PC-9 (cell line): Measurements from ENCODE around the gene SPAG9. TPM values are rescaled to one million over a fixed set of nuclear protein-coding genes. Genes with fewer than 3 reads are reported as not detected.

Experiments
- BruUV-seq: library from RNA; stranded (reverse); fragments of 400-500 nt; replicated peaks from 2 replicates; lab custom pipeline; 2021; lab: Mats Ljungman, UMichigan
- CTCF ChIA-PET: fragments of 300-600 bp; sonication (Branson Sonifier 250); formaldehyde crosslinking; loops from one replicate; lab custom pipeline; 2022; ENCODE audit warnings: antibody characterized with exemption; lab: Charles Lee
- POLR2A ChIA-PET: fragments of 300-600 bp; sonication (Branson Sonifier 250); formaldehyde crosslinking; loops from one replicate; lab custom pipeline; 2022; ENCODE audit warnings: antibody characterized with exemption; ENCODE audit not compliant: unreplicated experiment; lab: Charles Lee
- DNase-seq, 2 experiments: peaks; one replicate each; pipeline versions ENCODE4 v3.0.0 to v3.0.0-alpha.2; 2015 to 2022; ENCODE audit warnings: mixed read lengths in 1 of 2
- H2AFZ ChIP-seq: fragments of 200-600 bp; sonication (generic); 2 replicates; pipeline ENCODE4 v1.8.1; 2017; ENCODE audit warnings: antibody characterized with exemption
- H3F3A ChIP-seq: fragments of 200-600 bp; sonication (generic); 2 replicates; pipeline ENCODE4 v1.8.1; 2017; ENCODE audit warnings: antibody characterized with exemption, mild to moderate bottlenecking, low read depth; ENCODE audit not compliant: insufficient read depth
- H3K27ac ChIP-seq: fragments of 200-600 bp; sonication (generic); 2 replicates; pipeline ENCODE4 v1.6.1; 2016; ENCODE audit warnings: mixed run types
- H3K27me3 ChIP-seq: fragments of 200-600 bp; sonication (generic); 2 replicates; pipeline ENCODE4 v1.6.1; 2016; ENCODE audit warnings: low read depth, mixed run types; ENCODE audit not compliant: insufficient read depth
- H3K36me3 ChIP-seq: fragments of 200-600 bp; sonication (generic); 2 replicates; pipeline ENCODE4 v1.6.1; 2016; ENCODE audit warnings: low read depth, mixed run types
- H3K4me1 ChIP-seq: fragments of 200-600 bp; sonication (generic); replicated peaks from 2 replicates; pipeline ENCODE4 v1.6.1; 2016; ENCODE audit warnings: mixed run types; ENCODE audit not compliant: insufficient read depth
- H3K4me2 ChIP-seq: fragments of 200-600 bp; sonication (generic); 2 replicates; pipeline ENCODE4 v1.6.1; 2017; ENCODE audit warnings: mixed run types
- H3K4me3 ChIP-seq: fragments of 200-600 bp; sonication (generic); 2 replicates; pipeline ENCODE4 v1.6.1; 2016; ENCODE audit warnings: mixed run types
- H3K79me2 ChIP-seq: fragments of 200-600 bp; sonication (generic); 2 replicates; pipeline ENCODE4 v1.6.1; 2017; ENCODE audit warnings: low read depth, mixed run types
- H3K9me2 ChIP-seq: fragments of 200-600 bp; sonication (generic); 2 replicates; pipeline ENCODE4 v1.8.1; 2017; ENCODE audit warnings: mild to moderate bottlenecking; ENCODE audit not compliant: insufficient read depth
- H3K9me3 ChIP-seq: fragments of 200-600 bp; sonication (generic); 2 replicates; pipeline ENCODE4 v1.8.1; 2016; ENCODE audit warnings: low read depth; ENCODE audit not compliant: insufficient read depth
- H4K20me1 ChIP-seq: fragments of 200-600 bp; sonication (generic); 2 replicates; pipeline ENCODE4 v1.8.1; 2017; ENCODE audit not compliant: insufficient read depth
- EZH2 ChIP-seq: fragments of 200-600 bp; sonication (generic); IDR thresholded peaks from 2 replicates; pipeline ENCODE4 v1.8.0; 2017; ENCODE audit warnings: antibody characterized with exemption, low read depth
- intact Hi-C: fragments of 100-400 bp; cut with micrococcal nuclease; formaldehyde crosslinking; loops from one replicate; pipeline ENCODE4 v1.10.0; 2022; ENCODE audit not compliant: unreplicated experiment
- total RNA-seq: library from RNA; stranded (reverse); gene quantifications from 2 replicates; pipeline ENCODE4 v1.2.3, GENCODE V29; 2021
- TF ChIP-seq, protein P1 (sequence below): fragments of 200-600 bp; sonication (generic); conservative IDR thresholded peaks from 2 replicates; pipeline ENCODE4 v1.6.1; 2017; ENCODE audit warnings: mixed run types, antibody characterized with exemption, mild to moderate bottlenecking, moderate library complexity

SPAG9 gene
- total RNA-seq, 1 experiment from 2014 or later = 51.8 TPM

DNA sequence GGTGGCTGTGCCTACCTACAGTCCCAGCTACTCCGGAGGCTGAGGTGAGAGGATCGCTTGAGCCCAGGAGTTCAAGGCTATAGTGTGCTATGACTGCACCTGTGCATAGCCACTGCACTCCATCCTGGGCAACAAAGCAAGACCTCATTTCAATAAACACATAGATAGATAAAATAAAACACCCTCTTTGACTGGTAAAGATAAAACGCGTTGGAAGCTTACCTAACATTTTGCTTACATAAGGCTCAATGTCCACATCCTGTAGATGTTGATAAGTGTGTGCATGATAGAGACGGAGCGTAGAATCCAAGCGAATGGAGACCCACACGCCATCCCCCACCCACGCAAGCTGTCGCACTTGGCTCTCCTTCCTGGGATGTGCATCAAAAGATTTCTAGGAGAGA is 141.1 kb downstream of the SPAG9 start:
- Histone ChIP-seq H3K27ac (no peak overlapping the region), H3K36me3 (peaks cover 8% of the 10 kb centered on the region; the same call in 1 of the 2 replicates), H3K4me1 (no peaks in the 10 kb centered on the region), H3F3A (peaks cover 4% of the 10 kb centered on the region; the same call in 1 of the 2 replicates), H3K4me3 (no peak overlapping the region), H4K20me1 (no peaks in the 10 kb centered on the region), H3K9me2 (no peaks in the 10 kb centered on the region), H3K27me3 (no peaks in the 10 kb centered on the region), H2AFZ (no peak overlapping the region), H3K79me2 (no peaks in the 10 kb centered on the region), H3K4me2 (no peak overlapping the region), H3K9me3 (no peaks in the 10 kb centered on the region)
- no peak for DNase-seq
- TF ChIP-seq, protein P1, sequence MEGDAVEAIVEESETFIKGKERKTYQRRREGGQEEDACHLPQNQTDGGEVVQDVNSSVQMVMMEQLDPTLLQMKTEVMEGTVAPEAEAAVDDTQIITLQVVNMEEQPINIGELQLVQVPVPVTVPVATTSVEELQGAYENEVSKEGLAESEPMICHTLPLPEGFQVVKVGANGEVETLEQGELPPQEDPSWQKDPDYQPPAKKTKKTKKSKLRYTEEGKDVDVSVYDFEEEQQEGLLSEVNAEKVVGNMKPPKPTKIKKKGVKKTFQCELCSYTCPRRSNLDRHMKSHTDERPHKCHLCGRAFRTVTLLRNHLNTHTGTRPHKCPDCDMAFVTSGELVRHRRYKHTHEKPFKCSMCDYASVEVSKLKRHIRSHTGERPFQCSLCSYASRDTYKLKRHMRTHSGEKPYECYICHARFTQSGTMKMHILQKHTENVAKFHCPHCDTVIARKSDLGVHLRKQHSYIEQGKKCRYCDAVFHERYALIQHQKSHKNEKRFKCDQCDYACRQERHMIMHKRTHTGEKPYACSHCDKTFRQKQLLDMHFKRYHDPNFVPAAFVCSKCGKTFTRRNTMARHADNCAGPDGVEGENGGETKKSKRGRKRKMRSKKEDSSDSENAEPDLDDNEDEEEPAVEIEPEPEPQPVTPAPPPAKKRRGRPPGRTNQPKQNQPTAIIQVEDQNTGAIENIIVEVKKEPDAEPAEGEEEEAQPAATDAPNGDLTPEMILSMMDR = no peak
- TF ChIP-seq EZH2 = no peak
- BruUV-seq = no TSS peak
- POLR2A ChIA-PET = no interaction called here
- intact Hi-C loops = no loop called here
- CTCF ChIA-PET = no interaction called here

- BruUV-seq = no TSS peak
- H3K27ac ChIP-seq = no peak overlapping the region
- POLR2A ChIA-PET = no interaction called here
- no peaks in the 10 kb centered on the region for H3K27me3 ChIP-seq
- H2AFZ ChIP-seq = no peak overlapping the region
- peaks cover 10% of the 10 kb centered on the region; the same call in 1 of the 2 replicates for H3K36me3 ChIP-seq
- no peaks in the 10 kb centered on the region for H3K9me2 ChIP-seq
- CTCF ChIA-PET = no interaction called here
- H3F3A ChIP-seq = peaks cover 4% of the 10 kb centered on the region; the same call in 1 of the 2 replicates
- no peak overlapping the region for H3K4me2 ChIP-seq
- H3K4me3 ChIP-seq = no peak overlapping the region
- H3K9me3 ChIP-seq = no peaks in the 10 kb centered on the region
- TF ChIP-seq, protein P1 = no peak
- no peak for TF ChIP-seq EZH2
- no peaks in the 10 kb centered on the region for H3K79me2 ChIP-seq
- H4K20me1 ChIP-seq = no peaks in the 10 kb centered on the region
- H3K4me1 ChIP-seq = no peaks in the 10 kb centered on the region
- intact Hi-C loops = no loop called here
- no peak for DNase-seq
Measured at GRCh38 chr17:50977487-50978159, 143.0 kb downstream of the SPAG9 start.

DNA sequence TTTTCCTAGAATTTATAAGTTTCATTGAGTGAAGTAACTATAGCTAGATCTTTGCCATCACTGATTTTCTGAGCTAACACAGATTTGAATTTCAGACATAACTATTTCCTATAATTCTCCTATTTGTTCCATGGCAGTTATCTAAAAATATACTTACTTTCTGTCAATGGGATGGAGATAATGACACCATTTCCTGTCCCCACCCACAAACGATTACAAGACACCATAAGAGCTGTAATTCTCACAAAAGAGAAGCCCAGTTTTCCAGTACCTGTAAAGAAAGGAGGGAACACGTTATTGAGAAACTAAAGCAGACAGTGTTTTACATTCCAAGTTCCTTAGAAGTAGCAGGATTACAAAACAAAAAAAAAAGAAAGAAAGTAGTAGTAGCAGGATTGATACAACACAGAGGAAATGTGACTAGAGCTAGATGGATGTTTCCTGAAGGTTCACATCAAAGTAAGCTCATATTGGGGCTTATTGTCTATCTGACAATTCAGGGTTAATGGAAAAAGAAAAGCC is 143.7 kb downstream of the SPAG9 start:
- Histone ChIP-seq H3K9me2 (no peaks in the 10 kb centered on the region), H3K9me3 (no peaks in the 10 kb centered on the region), H4K20me1 (no peaks in the 10 kb centered on the region), H3K4me2 (no peak overlapping the region), H3K4me3 (no peak overlapping the region), H3K79me2 (no peaks in the 10 kb centered on the region), H3F3A (peaks cover 4% of the 10 kb centered on the region; the same call in 1 of the 2 replicates), H3K27me3 (no peaks in the 10 kb centered on the region), H3K36me3 (peaks cover 10% of the 10 kb centered on the region; the same call in 1 of the 2 replicates), H2AFZ (no peak overlapping the region), H3K27ac (no peak overlapping the region), H3K4me1 (no peaks in the 10 kb centered on the region)
- TF ChIP-seq EZH2 = no peak
- TF ChIP-seq, protein P1 = no peak
- no TSS peak for BruUV-seq
- intact Hi-C loops = no loop called here
- ChIA-PET POLR2A (interaction anchor here (0.6 kb wide), 1 partner anchor 214 kb away, joined by 3 read pairs; no protein-coding TSS in a partner anchor), CTCF (no interaction called here)
- no peak for DNase-seq
